DND-41 (cell line): Measurements from ENCODE around the gene ATG2A.

Experiments used
- ATAC-seq: fragments of 200-7000 bp; cut with Tn5 transposase; 3 replicates; pipeline ENCODE4 v1.9.1; 2021; ENCODE audit warnings: low read depth; ENCODE audit not compliant: insufficient read depth
- DNase-seq: peaks from one replicate; pipeline ENCODE4 v3.0.0-alpha.2; 2020
- H2AFZ ChIP-seq: 2 replicates; pipeline ENCODE4 v1.6.0; 2012; ENCODE audit warnings: low read depth, low read length
- H3K27ac ChIP-seq: 2 replicates; pipeline ENCODE4 v1.5.1; 2012; ENCODE audit warnings: low read length, inconsistent platforms
- H3K27me3 ChIP-seq: fragments of 200-600 bp; sonication (generic); 2 replicates; pipeline ENCODE4 v1.6.0; 2012; ENCODE audit warnings: low read length, mild to moderate bottlenecking, inconsistent platforms; ENCODE audit not compliant: insufficient read depth, poor library complexity
- H3K36me3 ChIP-seq: 2 replicates; pipeline ENCODE4 v1.5.1; 2012; ENCODE audit warnings: low read length, inconsistent platforms; ENCODE audit not compliant: insufficient read depth
- H3K4me1 ChIP-seq: 2 replicates; pipeline ENCODE4 v1.5.1; 2012; ENCODE audit warnings: mild to moderate bottlenecking, low read length; ENCODE audit not compliant: insufficient read depth
- H3K4me2 ChIP-seq: 2 replicates; pipeline ENCODE4 v1.6.0; 2012; ENCODE audit warnings: mild to moderate bottlenecking, moderate library complexity, low read length, inconsistent platforms; ENCODE audit not compliant: insufficient read depth
- H3K4me3 ChIP-seq, 2 experiments: fragments of 200-600 bp in 1 of 2; shearing (Covaris generic) in 1 of 2; 2 replicates each; pipeline ENCODE4 v1.5.1; 2012 to 2016; ENCODE audit warnings: inconsistent platforms in 2 of 2, low read length in 2 of 2, mild to moderate bottlenecking in 2 of 2, low read depth in 1 of 2, moderate library complexity in 1 of 2
- H3K79me2 ChIP-seq: 2 replicates; pipeline ENCODE4 v1.6.0; 2012; ENCODE audit warnings: low read length, inconsistent platforms; ENCODE audit not compliant: insufficient read depth
- H3K9ac ChIP-seq: 2 replicates; pipeline ENCODE4 v1.6.0; 2012; ENCODE audit warnings: low read depth, mild to moderate bottlenecking, inconsistent platforms, low read length, moderate library complexity
- H3K9me3 ChIP-seq: 2 replicates; pipeline ENCODE4 v1.5.1; 2012; ENCODE audit warnings: low read length, moderate library complexity, mild to moderate bottlenecking, inconsistent platforms; ENCODE audit not compliant: insufficient read depth, severe bottlenecking
- H4K20me1 ChIP-seq: 2 replicates; pipeline ENCODE4 v1.6.0; 2012; ENCODE audit warnings: low read length; ENCODE audit not compliant: insufficient read depth
- CTCF ChIP-seq: IDR thresholded peaks from 2 replicates; pipeline ENCODE4 v1.5.1; 2012; ENCODE audit warnings: borderline replicate concordance, low read length, moderate library complexity, mild to moderate bottlenecking; ENCODE audit not compliant: poor library complexity, severe bottlenecking; ENCODE audit errors: extremely low read depth
- EZH2 ChIP-seq: IDR thresholded peaks from 3 replicates; pipeline ENCODE4 v1.6.1; 2012; ENCODE audit warnings: borderline replicate concordance, low read depth, mild to moderate bottlenecking, moderate library complexity, low read length, inconsistent platforms; ENCODE audit not compliant: severe bottlenecking

The ATG2A gene

GRCh38 chr11:64932324-64932723 lies 15.3 kb upstream of the ATG2A start:
- TF ChIP-seq CTCF (no peak), EZH2 (no peak)
- no peak overlapping the region for H3K9ac ChIP-seq
- DNase-seq (no peak), ATAC-seq (no peak)
- no peak overlapping the region for H2AFZ ChIP-seq
- no peaks in the 10 kb centered on the region for H3K79me2 ChIP-seq
- H3K4me2 ChIP-seq = no peak overlapping the region
- H3K27me3 ChIP-seq = no peaks in the 10 kb centered on the region
- peaks cover 32% of the 10 kb centered on the region for H3K36me3 ChIP-seq
- no peak overlapping the region for H3K27ac ChIP-seq
- no peaks in the 10 kb centered on the region for H4K20me1 ChIP-seq
- H3K4me1 ChIP-seq = no peaks in the 10 kb centered on the region
- H3K9me3 ChIP-seq = no peaks in the 10 kb centered on the region
- no peak overlapping the region for H3K4me3 ChIP-seq

- no peak for TF ChIP-seq EZH2
- TF ChIP-seq CTCF = no peak
- no peak for ATAC-seq
- Histone ChIP-seq H3K27me3 (no peaks in the 10 kb centered on the region), H3K27ac (no peak overlapping the region), H3K9ac (no peak overlapping the region), H3K9me3 (no peaks in the 10 kb centered on the region), H3K79me2 (no peaks in the 10 kb centered on the region), H3K4me3 (no peak overlapping the region), H2AFZ (no peak overlapping the region), H3K36me3 (peaks cover 32% of the 10 kb centered on the region), H3K4me2 (no peak overlapping the region), H4K20me1 (no peaks in the 10 kb centered on the region), H3K4me1 (no peaks in the 10 kb centered on the region)
- no peak for DNase-seq
Measured at GRCh38 chr11:64931290-64931689, 14.3 kb upstream of the ATG2A start.

GRCh38 chr11:64930340-64930739 lies 13.3 kb upstream of the ATG2A start:
- Histone ChIP-seq H2AFZ (no peak overlapping the region), H3K4me2 (no peak overlapping the region), H3K79me2 (no peaks in the 10 kb centered on the region), H3K27me3 (no peaks in the 10 kb centered on the region), H3K36me3 (peaks cover 32% of the 10 kb centered on the region), H3K9me3 (no peaks in the 10 kb centered on the region), H4K20me1 (no peaks in the 10 kb centered on the region), H3K4me3 (no peak overlapping the region), H3K27ac (no peak overlapping the region), H3K4me1 (peaks cover 5% of the 10 kb centered on the region), H3K9ac (no peak overlapping the region)
- DNase-seq = no peak
- ATAC-seq = no peak
- TF ChIP-seq CTCF = no peak
- no peak for TF ChIP-seq EZH2

GRCh38 chr11:64929625-64930024 lies 12.6 kb upstream of the ATG2A start:
- Histone ChIP-seq H3K9ac (no peak overlapping the region), H3K27me3 (no peaks in the 10 kb centered on the region), H3K4me1 (peaks cover 12% of the 10 kb centered on the region), H3K9me3 (no peaks in the 10 kb centered on the region), H3K27ac (no peak overlapping the region), H3K4me3 (no peak overlapping the region), H3K36me3 (peaks cover 32% of the 10 kb centered on the region), H3K79me2 (no peaks in the 10 kb centered on the region; the same call in 1 of the 2 replicates), H2AFZ (no peak overlapping the region), H4K20me1 (no peaks in the 10 kb centered on the region), H3K4me2 (no peak overlapping the region)
- no peak for TF ChIP-seq EZH2
- TF ChIP-seq CTCF = no peak
- ATAC-seq = no peak
- no peak for DNase-seq
